ENCODE measurements around the gene VOPP1.

Gene VOPP1

GRCh38 chr7:55509322-55509721 lies 63.0 kb downstream of the VOPP1 start:
- DNase-seq (ENCODE audit: low spot score): no peak
- H3K27ac ChIP-seq: no peak overlapping the region
- no peak overlapping the region for H3K4me3 ChIP-seq
- TF ChIP-seq, protein P1, sequence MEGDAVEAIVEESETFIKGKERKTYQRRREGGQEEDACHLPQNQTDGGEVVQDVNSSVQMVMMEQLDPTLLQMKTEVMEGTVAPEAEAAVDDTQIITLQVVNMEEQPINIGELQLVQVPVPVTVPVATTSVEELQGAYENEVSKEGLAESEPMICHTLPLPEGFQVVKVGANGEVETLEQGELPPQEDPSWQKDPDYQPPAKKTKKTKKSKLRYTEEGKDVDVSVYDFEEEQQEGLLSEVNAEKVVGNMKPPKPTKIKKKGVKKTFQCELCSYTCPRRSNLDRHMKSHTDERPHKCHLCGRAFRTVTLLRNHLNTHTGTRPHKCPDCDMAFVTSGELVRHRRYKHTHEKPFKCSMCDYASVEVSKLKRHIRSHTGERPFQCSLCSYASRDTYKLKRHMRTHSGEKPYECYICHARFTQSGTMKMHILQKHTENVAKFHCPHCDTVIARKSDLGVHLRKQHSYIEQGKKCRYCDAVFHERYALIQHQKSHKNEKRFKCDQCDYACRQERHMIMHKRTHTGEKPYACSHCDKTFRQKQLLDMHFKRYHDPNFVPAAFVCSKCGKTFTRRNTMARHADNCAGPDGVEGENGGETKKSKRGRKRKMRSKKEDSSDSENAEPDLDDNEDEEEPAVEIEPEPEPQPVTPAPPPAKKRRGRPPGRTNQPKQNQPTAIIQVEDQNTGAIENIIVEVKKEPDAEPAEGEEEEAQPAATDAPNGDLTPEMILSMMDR (IDR thresholded peaks at IDR 0.05): no peak

- Histone ChIP-seq H3K27ac (no peak overlapping the region), H3K4me3 (no peak overlapping the region)
- no peak for DNase-seq (ENCODE audit: low spot score)
- TF ChIP-seq, protein P1 (IDR thresholded peaks at IDR 0.05): no peak
Measured at GRCh38 chr7:55508221-55509011, 63.9 kb downstream of the VOPP1 start.

GRCh38 chr7:55507743-55508142 lies 64.6 kb downstream of the VOPP1 start:
- Histone ChIP-seq H3K4me3 (no peak overlapping the region), H3K27ac (no peak overlapping the region)
- TF ChIP-seq, protein P1 (IDR thresholded peaks at IDR 0.05): no peak
- DNase-seq (ENCODE audit: low spot score): no peak

GRCh38 chr7:55504967-55505658 lies 67.2 kb downstream of the VOPP1 start:
- TF ChIP-seq, protein P1 (IDR thresholded peaks at IDR 0.05): no peak

DNA sequence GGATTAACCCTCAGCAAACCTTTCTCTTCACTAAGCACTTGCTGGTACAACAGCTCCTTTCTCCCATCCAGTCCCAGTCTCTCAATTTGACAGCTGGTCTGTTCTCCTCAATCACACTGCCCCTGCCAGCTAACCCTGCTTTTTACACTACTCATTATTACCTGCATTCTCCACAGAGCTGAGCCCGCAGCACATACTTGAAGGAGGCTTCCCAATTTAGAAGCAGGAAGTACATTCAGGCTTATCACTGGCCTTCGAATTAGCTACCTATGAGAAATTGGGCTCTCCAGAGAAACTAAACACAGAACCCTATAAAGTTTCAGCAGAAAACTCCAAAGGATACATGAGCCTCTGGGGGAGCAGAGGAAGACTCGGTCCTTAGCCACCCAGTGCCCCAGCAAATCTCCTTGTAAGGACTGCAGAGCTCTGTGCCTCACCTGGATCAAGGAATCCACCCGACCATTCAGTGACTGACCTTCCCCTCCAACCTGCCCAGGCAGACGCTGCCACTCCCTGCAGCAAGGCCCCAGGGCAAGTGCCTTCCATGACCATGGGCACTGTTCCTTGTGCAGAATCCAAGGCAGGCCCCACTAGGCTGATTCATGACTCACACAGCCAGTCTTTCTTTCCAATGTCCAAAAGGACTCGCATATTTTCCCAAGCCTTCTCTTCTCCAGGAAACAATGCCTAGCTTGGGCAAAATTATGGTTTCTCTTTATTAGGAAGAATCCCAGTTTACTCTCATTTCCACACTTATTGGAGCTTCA lies 68.0 kb downstream of the VOPP1 start:
- H3K4me3 ChIP-seq: no peak overlapping the region
- DNase-seq (ENCODE audit: low spot score): no peak
- no peak overlapping the region for H3K27ac ChIP-seq
- TF ChIP-seq, protein P1 (IDR thresholded peaks at IDR 0.05): no peak

More at GRCh38 chr7:55504967-55505658, 67.2 kb downstream of the VOPP1 start:
- no peak overlapping the region for H3K4me3 ChIP-seq
- H3K27ac ChIP-seq: no peak overlapping the region
- no peak for DNase-seq (ENCODE audit: low spot score)

- TF ChIP-seq, protein P1 (IDR thresholded peaks at IDR 0.05): no peak
- Histone ChIP-seq H3K27ac (no peak overlapping the region), H3K4me3 (no peak overlapping the region)
- no peak for DNase-seq (ENCODE audit: low spot score)
Measured at GRCh38 chr7:55502858-55503440, 69.4 kb downstream of the VOPP1 start.

Measured in coronary artery (tissue), 2 donors.